Calu3 (cell line): ENCODE data around the gene NKD1. TPM values are rescaled to one million over a fixed set of nuclear protein-coding genes. Genes with fewer than 3 reads are reported as not detected.

ENCODE experiments used
- BruUV-seq: library from RNA; stranded (reverse); fragments of 400-500 nt; replicated peaks from 2 replicates; lab custom pipeline; 2021; lab: Mats Ljungman, UMichigan
- CTCF ChIA-PET: fragments of 300-600 bp; sonication (Branson Sonifier 250); formaldehyde crosslinking; loops from one replicate; lab custom pipeline; 2022; ENCODE audit warnings: antibody characterized with exemption; lab: Charles Lee
- DNase-seq: peaks from one replicate; pipeline ENCODE4 v3.0.0; 2022
- H3K27ac Mint-ChIP-seq: one replicate; pipeline ENCODE4 v1.8.0; 2022; ENCODE audit warnings: mixed read lengths; ENCODE audit not compliant: unreplicated experiment
- H3K27me3 Mint-ChIP-seq: one replicate; pipeline ENCODE4 v1.8.0; 2022; ENCODE audit warnings: mixed read lengths; ENCODE audit not compliant: unreplicated experiment
- H3K36me3 Mint-ChIP-seq: one replicate; pipeline ENCODE4 v1.8.0; 2022; ENCODE audit warnings: mild to moderate bottlenecking, moderate library complexity, mixed read lengths; ENCODE audit not compliant: insufficient read depth, unreplicated experiment
- H3K4me1 Mint-ChIP-seq: one replicate; pipeline ENCODE4 v1.8.0; 2022; ENCODE audit warnings: mild to moderate bottlenecking, low read depth, mixed read lengths; ENCODE audit not compliant: unreplicated experiment
- H3K4me3 Mint-ChIP-seq: one replicate; pipeline ENCODE4 v1.8.0; 2022; ENCODE audit warnings: mild to moderate bottlenecking, low read depth, moderate library complexity, mixed read lengths; ENCODE audit not compliant: unreplicated experiment
- H3K9me3 Mint-ChIP-seq: one replicate; pipeline ENCODE4 v1.8.0; 2022; ENCODE audit warnings: low read depth, mixed read lengths; ENCODE audit not compliant: unreplicated experiment
- intact Hi-C: fragments of 100-400 bp; cut with micrococcal nuclease; formaldehyde crosslinking; loops from one replicate; pipeline ENCODE4 v1.10.0; 2022; ENCODE audit not compliant: unreplicated experiment
- total RNA-seq: library from RNA; stranded (reverse); gene quantifications from 2 replicates; pipeline ENCODE4 v1.2.3, GENCODE V29; 2022
- TF ChIP-seq, protein P1 (sequence below): fragments of 200-600 bp; IDR thresholded peaks from one replicate; pipeline ENCODE4 v1.8.0; 2022; ENCODE audit warnings: antibody characterized with exemption; ENCODE audit not compliant: unreplicated experiment

The NKD1 gene
- total RNA-seq, 1 experiment from 2014 or later, result 0.31 TPM

DNA sequence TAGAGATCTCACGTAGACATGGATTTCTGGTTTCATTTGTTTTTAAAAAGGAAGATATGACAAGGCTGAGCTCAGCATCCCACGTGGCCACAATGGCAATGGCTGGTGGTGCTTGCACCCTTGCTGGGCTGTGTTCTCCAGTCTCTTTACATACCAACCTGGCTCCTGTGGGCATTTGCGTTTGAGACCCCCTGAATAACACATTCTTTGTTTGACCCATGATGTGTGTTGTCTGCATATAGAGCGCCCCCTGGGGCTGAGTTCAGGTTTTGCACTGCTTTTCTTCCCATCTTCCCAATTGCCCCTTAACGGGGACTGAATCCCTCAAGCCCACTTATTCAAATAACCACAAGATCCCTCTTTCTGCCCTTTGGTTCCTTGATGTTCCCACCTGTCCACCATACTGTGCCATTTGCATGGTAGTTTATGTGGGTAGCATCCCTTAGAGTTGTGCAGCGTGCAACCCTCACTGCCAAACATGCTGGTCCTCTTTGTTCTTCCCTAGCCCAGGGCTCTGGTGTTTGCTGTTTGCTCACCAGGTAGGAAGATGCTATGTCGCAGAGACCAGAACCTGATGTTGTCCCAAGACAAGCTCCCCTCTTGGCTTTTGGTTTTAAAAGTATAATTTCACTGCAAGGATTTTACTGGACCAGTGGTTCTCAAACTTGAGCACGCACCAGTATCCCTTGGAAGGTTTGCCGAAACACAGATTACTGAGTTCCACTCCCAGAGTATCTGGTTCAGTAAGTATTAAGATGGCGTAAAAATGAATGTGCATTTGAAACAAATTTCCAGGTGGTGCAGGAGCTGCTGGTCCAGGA is 38.5 kb upstream of the NKD1 start:
- Mint-ChIP-seq H3K36me3 (no peaks in the 10 kb centered on the region), H3K27me3 (peaks cover 68% of the 10 kb centered on the region), H3K4me1 (no peaks in the 10 kb centered on the region), H3K27ac (no peak overlapping the region), H3K9me3 (no peaks in the 10 kb centered on the region), H3K4me3 (no peak overlapping the region)
- CTCF ChIA-PET, result no interaction called here
- no TSS peak for BruUV-seq
- intact Hi-C loops, result no loop called here
- TF ChIP-seq, protein P1, sequence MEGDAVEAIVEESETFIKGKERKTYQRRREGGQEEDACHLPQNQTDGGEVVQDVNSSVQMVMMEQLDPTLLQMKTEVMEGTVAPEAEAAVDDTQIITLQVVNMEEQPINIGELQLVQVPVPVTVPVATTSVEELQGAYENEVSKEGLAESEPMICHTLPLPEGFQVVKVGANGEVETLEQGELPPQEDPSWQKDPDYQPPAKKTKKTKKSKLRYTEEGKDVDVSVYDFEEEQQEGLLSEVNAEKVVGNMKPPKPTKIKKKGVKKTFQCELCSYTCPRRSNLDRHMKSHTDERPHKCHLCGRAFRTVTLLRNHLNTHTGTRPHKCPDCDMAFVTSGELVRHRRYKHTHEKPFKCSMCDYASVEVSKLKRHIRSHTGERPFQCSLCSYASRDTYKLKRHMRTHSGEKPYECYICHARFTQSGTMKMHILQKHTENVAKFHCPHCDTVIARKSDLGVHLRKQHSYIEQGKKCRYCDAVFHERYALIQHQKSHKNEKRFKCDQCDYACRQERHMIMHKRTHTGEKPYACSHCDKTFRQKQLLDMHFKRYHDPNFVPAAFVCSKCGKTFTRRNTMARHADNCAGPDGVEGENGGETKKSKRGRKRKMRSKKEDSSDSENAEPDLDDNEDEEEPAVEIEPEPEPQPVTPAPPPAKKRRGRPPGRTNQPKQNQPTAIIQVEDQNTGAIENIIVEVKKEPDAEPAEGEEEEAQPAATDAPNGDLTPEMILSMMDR, result peak; percentile 82
- DNase-seq, result peak; percentile 36

DNA sequence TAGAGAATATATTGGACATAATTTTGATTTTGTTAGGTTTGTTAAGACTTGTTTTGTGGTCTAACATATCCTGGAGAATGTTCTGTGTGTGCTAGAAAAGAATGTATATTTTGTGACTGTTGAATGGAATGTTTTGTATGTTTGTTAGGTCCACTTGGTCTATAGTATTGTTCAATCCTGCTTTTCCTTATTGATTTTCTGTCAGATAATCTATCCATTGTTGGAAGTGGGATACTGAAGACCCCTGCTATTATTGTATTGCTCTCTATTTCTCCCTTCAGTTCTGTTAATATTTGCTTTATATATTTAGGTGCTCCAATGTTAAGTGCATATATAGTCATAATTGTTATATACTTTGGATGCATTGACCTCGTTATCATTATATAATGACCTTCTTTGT is 33.0 kb upstream of the NKD1 start:
- DNase-seq, result no peak
- intact Hi-C loops, result no loop called here
- Mint-ChIP-seq H3K27ac (no peak overlapping the region), H3K4me1 (no peaks in the 10 kb centered on the region), H3K4me3 (no peak overlapping the region), H3K27me3 (peaks cover 60% of the 10 kb centered on the region), H3K36me3 (no peaks in the 10 kb centered on the region), H3K9me3 (peaks cover 7% of the 10 kb centered on the region)
- CTCF ChIA-PET, result no interaction called here
- no TSS peak for BruUV-seq
- TF ChIP-seq, protein P1, result no peak

DNA sequence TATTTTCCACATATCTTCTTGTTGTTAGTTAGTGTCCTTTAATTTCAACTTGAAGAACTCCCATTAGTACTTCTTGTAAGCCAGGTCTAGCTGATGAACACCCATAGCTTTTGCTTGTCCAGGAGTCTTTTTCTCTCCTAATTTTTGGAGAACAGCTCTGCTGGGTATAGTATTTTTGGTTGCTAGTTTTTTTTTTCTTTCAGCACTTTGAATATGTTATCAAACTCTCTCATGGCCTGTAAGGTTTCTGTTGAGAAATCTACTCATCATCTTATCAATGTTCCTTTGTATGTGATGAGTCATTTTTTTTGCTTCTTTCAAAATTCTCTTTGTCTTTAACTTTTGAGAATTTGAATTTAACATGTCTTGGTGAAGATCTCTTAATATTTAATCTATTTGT is 31.8 kb upstream of the NKD1 start:
- no peak overlapping the region for H3K4me3 Mint-ChIP-seq
- H3K36me3 Mint-ChIP-seq, result no peaks in the 10 kb centered on the region
- H3K27ac Mint-ChIP-seq, result no peak overlapping the region
- BruUV-seq, result no TSS peak
- no peak for DNase-seq
- intact Hi-C loops, result no loop called here
- CTCF ChIA-PET, result interaction anchor here (0.7 kb wide), 1 partner anchor 143 kb away, joined by 4 read pairs; no protein-coding TSS in a partner anchor
- H3K27me3 Mint-ChIP-seq, result peaks cover 59% of the 10 kb centered on the region
- TF ChIP-seq, protein P1, result no peak
- no peaks in the 10 kb centered on the region for H3K4me1 Mint-ChIP-seq
- H3K9me3 Mint-ChIP-seq, result peaks cover 7% of the 10 kb centered on the region

DNA sequence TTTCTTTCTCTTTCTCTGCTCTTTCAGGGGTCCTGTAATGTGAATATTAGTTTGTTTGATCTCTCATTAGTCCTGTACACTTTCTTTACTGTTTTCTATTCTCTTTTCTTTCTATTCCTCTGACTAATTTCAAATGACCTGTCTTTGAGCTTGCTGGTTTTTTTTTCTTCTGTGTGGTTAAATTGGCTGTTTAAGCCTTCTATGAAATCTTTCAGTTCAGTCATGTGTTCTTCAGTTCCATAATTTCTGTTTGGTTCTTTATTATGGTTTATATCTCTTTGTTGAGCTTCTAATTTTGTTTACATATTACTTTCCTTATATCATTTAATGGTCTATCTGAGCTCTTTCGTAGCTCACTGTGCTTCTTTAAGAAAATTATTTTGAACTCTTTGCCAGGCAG is 31.3 kb upstream of the NKD1 start:
- Mint-ChIP-seq H3K27ac (no peak overlapping the region), H3K9me3 (peaks cover 7% of the 10 kb centered on the region), H3K27me3 (peaks cover 59% of the 10 kb centered on the region), H3K36me3 (no peaks in the 10 kb centered on the region), H3K4me1 (no peaks in the 10 kb centered on the region), H3K4me3 (no peak overlapping the region)
- intact Hi-C loops, result no loop called here
- CTCF ChIA-PET, result interaction anchor here (0.7 kb wide), 1 partner anchor 143 kb away, joined by 4 read pairs; no protein-coding TSS in a partner anchor
- BruUV-seq, result no TSS peak
- TF ChIP-seq, protein P1, result no peak
- no peak for DNase-seq
